OCI-LY1 (cell line): ENCODE data around the gene ZMYND15.

Source experiments
- EZH2 ChIP-seq: fragments of 200-600 bp; sonication (generic), shearing (Covaris generic); IDR thresholded peaks from 2 replicates; pipeline ENCODE4 v1.8.0; 2017; ENCODE audit warnings: borderline replicate concordance, mixed run types, mild to moderate bottlenecking, antibody characterized with exemption, low read length, moderate library complexity, mixed read lengths
- TF ChIP-seq, protein P1 (sequence below): fragments of 200-600 bp; sonication (generic), shearing (Covaris generic); IDR thresholded peaks from 2 replicates; pipeline ENCODE4 v1.5.1; 2017; ENCODE audit warnings: mild to moderate bottlenecking, antibody characterized with exemption, low read length, moderate library complexity, mixed read lengths

GRCh38 chr17:4786106-4786511 is 46.5 kb downstream of the ZMYND15 start, which contains the start of gene VMO1:
- TF ChIP-seq, protein P1, sequence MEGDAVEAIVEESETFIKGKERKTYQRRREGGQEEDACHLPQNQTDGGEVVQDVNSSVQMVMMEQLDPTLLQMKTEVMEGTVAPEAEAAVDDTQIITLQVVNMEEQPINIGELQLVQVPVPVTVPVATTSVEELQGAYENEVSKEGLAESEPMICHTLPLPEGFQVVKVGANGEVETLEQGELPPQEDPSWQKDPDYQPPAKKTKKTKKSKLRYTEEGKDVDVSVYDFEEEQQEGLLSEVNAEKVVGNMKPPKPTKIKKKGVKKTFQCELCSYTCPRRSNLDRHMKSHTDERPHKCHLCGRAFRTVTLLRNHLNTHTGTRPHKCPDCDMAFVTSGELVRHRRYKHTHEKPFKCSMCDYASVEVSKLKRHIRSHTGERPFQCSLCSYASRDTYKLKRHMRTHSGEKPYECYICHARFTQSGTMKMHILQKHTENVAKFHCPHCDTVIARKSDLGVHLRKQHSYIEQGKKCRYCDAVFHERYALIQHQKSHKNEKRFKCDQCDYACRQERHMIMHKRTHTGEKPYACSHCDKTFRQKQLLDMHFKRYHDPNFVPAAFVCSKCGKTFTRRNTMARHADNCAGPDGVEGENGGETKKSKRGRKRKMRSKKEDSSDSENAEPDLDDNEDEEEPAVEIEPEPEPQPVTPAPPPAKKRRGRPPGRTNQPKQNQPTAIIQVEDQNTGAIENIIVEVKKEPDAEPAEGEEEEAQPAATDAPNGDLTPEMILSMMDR: no peak
- no peak for TF ChIP-seq EZH2
